Subcutaneous abdominal adipose tissue (tissue), 5 donors: Measurements from ENCODE around the gene TTC28.

ENCODE experiments used
- H3K27ac ChIP-seq: one replicate; pipeline ENCODE4 v1.7.0; 2013; ENCODE audit warnings: low read depth, mild to moderate bottlenecking, inconsistent platforms, low read length, moderate library complexity
- H3K27me3 ChIP-seq, 5 donors: one replicate each; pipeline ENCODE4 v1.7.0; 2013; ENCODE audit warnings: low read length in 5 of 5, inconsistent platforms in 1 of 5; ENCODE audit not compliant: control insufficient read depth in 5 of 5, insufficient read depth in 4 of 5
- H3K36me3 ChIP-seq, 5 donors: one replicate each; pipeline ENCODE4 v1.7.0; 2013; ENCODE audit warnings: low read length in 5 of 5; ENCODE audit not compliant: control insufficient read depth in 5 of 5, insufficient read depth in 5 of 5
- H3K4me1 ChIP-seq, 5 donors: one replicate each; pipeline ENCODE4 v1.7.0; 2013; ENCODE audit warnings: low read length in 5 of 5, mild to moderate bottlenecking in 3 of 5, moderate library complexity in 1 of 5; ENCODE audit not compliant: control insufficient read depth in 5 of 5, insufficient read depth in 5 of 5
- H3K4me3 ChIP-seq, 5 donors: one replicate each; pipeline ENCODE4 v1.7.0; 2013; ENCODE audit warnings: low read length in 5 of 5, low read depth in 1 of 5
- H3K9ac ChIP-seq, 5 donors: one replicate each; pipeline ENCODE4 v1.7.0; 2013; ENCODE audit warnings: low read length in 5 of 5, mild to moderate bottlenecking in 4 of 5, moderate library complexity in 3 of 5
- H3K9me3 ChIP-seq, 5 donors: one replicate each; pipeline ENCODE4 v1.7.0; 2013; ENCODE audit warnings: low read length in 5 of 5; ENCODE audit not compliant: control insufficient read depth in 5 of 5
- donor health status: healthy.
- donor health status: healthy.
- donor health status: healthy.
- donor health status: healthy.
- donor health status: healthy.

Gene TTC28

DNA sequence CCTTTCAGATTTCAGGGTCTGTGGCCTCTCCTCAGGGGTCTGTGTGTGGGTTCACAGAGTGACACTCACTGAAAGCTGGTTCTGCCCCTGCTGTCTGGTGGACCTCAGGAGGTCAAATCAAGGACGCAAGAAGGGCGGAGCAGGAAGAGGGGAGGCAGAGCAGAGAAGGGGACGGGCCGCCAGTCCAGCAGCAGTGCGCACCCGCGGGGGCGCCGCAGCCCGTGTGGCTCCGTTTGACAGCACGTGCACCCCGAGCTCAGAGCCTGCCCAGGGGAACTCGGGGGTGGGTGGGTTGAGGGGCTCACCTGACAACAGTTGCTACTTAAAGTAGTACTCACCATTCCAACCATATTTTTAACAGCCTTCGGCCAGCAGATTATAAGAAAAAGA lies 689.2 kb downstream of the TTC28 start:
- H3K9ac ChIP-seq: no peak overlapping the region
- H3K4me1 ChIP-seq: peaks cover 5 to 24% (median 17%) of the 10 kb centered on the region in 5 donors
- no peaks in the 10 kb centered on the region for H3K9me3 ChIP-seq
- H3K36me3 ChIP-seq: peaks cover 0 to 76% (median 53%) of the 10 kb centered on the region in 5 donors
- no peaks in the 10 kb centered on the region for H3K27me3 ChIP-seq
- H3K4me3 ChIP-seq: peak overlapping the region in 1 of 5 donors; percentile 34
- H3K27ac ChIP-seq: peak overlapping the region; percentile 70

DNA sequence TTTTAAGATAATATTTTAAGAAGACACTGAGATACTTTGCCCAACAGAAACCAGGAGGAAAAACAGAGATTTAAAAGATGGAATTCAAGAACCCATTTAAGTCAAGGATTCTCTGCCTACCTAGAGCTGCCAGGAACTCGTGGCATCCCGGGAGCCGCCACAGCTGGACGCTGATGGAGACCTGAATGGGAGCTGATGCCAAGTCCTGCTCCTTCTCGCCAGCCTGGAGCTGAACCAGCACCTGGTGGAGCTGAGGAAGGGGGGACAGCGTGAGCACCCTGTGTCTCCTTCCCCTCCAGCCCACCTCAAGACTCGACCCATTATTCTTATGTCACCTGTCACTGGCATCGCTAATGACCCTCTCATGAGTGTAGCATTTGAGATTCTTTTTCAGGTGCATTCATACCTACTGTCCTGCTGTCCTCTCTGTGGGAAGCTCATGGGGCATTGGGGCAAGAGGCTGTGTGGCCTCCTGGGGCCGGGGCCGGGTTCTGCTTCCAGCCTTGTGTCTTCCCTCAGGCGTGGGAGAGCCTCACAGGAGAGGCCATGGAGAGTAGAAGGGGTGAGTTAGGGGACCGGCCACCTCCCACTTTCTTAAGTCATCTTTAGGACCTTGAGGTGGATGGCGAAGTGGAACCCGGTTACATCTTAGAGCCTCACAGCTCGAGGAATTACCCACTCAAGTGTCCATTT lies 689.7 kb downstream of the TTC28 start:
- H3K27me3 ChIP-seq: no peaks in the 10 kb centered on the region
- H3K9ac ChIP-seq: no peak overlapping the region
- peaks cover 0 to 76% (median 53%) of the 10 kb centered on the region in 5 donors for H3K36me3 ChIP-seq
- no peaks in the 10 kb centered on the region for H3K9me3 ChIP-seq
- H3K4me3 ChIP-seq: no peak overlapping the region
- H3K27ac ChIP-seq: peak overlapping the region; percentile 70
- peaks cover 5 to 26% (median 17%) of the 10 kb centered on the region in 5 donors for H3K4me1 ChIP-seq

DNA sequence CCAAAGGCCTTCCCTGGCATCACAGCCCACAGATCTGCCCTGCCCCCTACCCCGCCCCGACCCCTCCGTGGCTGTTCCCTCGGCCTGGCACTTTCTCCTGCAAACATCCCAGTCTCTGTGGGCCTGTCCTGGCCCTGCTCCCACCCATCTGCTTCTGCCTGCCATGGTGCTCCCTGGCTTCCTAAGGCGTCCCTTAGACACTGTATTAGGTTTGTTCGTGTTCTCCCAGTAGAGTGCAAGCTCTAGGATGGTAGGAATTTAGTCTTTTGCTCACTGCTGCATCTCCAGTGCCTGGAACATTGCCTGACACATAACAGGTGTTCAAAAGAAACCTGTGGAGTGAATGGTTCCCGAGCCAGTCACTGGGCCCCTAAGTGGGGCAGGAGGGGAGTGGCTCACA lies 690.9 kb downstream of the TTC28 start:
- Histone ChIP-seq H3K9me3 (no peaks in the 10 kb centered on the region), H3K27me3 (no peaks in the 10 kb centered on the region), H3K4me1 (peaks cover 5 to 28% (median 17%) of the 10 kb centered on the region in 5 donors), H3K36me3 (peaks cover 0 to 81% (median 58%) of the 10 kb centered on the region in 5 donors), H3K4me3 (no peak overlapping the region), H3K27ac (no peak overlapping the region), H3K9ac (no peak overlapping the region)

DNA sequence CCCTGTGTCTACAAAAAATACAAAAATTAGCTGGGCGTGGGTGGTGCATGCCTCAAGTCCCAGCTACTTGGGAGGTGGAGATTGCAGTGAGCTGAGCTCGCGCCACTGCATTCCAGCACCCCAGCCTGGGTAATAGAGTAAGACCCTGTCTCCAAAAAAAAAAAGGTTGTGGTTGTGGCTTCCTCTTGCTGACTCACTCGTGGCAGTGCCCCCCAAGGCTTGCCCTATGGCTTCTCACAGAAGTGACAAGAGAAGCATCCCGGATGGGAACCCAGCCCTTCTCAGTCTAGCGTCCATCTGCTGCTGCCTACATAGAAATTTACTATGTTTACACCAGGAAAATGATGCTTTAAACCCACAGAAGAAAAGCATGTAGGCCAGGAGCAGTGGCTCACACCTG lies 692.1 kb downstream of the TTC28 start:
- H3K27me3 ChIP-seq: no peaks in the 10 kb centered on the region
- H3K9me3 ChIP-seq: no peaks in the 10 kb centered on the region
- H3K9ac ChIP-seq: no peak overlapping the region
- H3K27ac ChIP-seq: no peak overlapping the region
- H3K4me3 ChIP-seq: no peak overlapping the region
- H3K4me1 ChIP-seq: peaks cover 5 to 28% (median 17%) of the 10 kb centered on the region in 5 donors
- peaks cover 0 to 82% (median 58%) of the 10 kb centered on the region in 5 donors for H3K36me3 ChIP-seq

DNA sequence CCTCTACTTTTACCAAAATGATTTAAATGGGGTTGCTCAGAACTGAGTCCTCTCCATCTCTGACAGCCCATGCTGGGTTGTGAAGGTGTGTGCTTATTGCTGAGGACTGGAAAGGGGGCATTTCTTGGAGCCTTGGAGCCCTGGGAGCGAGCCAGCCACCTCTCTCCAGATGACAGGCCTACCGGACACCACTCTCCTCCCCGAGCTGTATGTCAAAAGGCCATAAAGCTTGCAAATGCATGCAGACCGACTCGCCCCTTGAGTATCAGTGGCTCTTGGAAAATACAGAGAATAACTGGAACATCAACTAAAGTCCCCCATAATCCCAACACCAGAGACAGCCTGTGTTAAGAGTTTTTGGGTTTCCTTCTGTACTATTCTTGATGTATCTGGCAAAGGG lies 692.7 kb downstream of the TTC28 start:
- Histone ChIP-seq H3K9me3 (no peaks in the 10 kb centered on the region), H3K27me3 (no peaks in the 10 kb centered on the region), H3K27ac (no peak overlapping the region), H3K4me1 (peaks cover 5 to 28% (median 17%) of the 10 kb centered on the region in 5 donors), H3K4me3 (no peak overlapping the region), H3K9ac (no peak overlapping the region), H3K36me3 (peaks cover 0 to 82% (median 58%) of the 10 kb centered on the region in 5 donors)

DNA sequence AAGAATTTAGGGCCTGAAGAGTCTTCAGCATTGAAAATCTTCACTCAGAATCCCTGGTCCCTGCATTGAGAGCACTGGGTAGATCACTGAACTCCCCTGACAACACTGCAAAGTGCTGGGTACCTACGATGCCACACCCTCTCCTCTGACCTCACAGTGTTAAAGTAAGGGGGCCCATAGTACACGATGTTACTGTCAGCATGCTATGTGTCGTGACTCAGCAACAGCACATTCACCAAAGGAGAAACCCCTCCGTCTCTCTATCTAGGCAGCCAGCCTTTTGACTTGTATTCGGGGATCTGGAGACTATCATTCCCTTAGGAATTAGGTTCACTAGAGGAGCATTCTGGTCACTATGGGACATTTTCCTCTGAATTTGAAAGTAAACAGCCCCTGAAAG lies 693.2 kb downstream of the TTC28 start:
- Histone ChIP-seq H3K36me3 (peaks cover 0 to 80% (median 58%) of the 10 kb centered on the region in 5 donors), H3K9me3 (no peaks in the 10 kb centered on the region), H3K4me1 (peaks cover 3 to 23% (median 14%) of the 10 kb centered on the region in 5 donors), H3K4me3 (no peak overlapping the region), H3K9ac (no peak overlapping the region), H3K27me3 (no peaks in the 10 kb centered on the region), H3K27ac (no peak overlapping the region)

DNA sequence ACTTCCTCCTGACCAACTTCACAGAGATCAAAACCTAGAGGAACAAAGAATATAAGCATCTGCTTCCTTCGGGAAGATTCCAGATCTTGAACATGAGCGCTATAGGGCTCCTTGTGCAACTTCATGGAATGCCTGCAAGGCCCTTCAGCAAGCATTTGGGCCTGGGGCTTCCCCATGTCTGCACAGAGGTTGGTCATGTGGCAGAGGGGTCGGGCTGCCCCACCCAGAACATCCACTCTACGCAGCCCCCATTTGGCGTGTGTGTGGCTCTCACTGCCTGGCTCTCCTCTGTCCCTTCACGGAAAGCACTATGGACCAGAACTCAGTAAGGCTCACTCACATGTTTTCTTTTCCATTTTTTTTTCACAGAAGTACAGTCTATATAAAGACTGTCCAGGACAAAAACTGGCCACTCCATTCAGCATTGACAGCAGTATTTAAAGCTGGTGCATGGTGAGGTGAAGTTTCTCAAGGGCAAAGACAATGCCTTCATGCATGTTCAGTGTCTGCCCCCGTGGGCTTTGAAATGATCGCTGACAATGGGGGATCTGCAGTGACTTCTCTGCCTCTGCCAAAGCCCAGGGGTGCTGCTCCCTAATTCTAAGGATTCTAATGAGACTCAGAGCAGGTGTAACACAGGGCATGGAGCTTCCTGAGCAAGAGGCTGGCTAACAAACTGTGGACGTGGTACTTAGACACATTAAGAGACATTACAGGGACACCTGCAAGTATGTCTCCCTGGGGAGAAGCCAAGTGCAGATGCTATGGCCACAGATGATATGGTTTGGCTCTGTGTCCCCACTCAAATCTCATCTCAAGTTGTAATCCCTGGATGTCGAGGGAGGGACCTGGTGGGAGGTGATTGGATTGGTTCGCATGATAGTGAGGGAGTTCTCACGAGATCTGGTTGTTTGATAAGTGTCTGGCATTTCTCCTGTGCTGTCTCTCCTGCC lies 694.0 kb downstream of the TTC28 start:
- no peaks in the 10 kb centered on the region for H3K27me3 ChIP-seq
- peaks cover 0 to 78% (median 60%) of the 10 kb centered on the region in 5 donors for H3K36me3 ChIP-seq
- H3K4me1 ChIP-seq: peaks cover 0 to 15% (median 5%) of the 10 kb centered on the region in 5 donors
- H3K4me3 ChIP-seq: no peak overlapping the region
- H3K9me3 ChIP-seq: no peaks in the 10 kb centered on the region
- H3K27ac ChIP-seq: no peak overlapping the region
- no peak overlapping the region for H3K9ac ChIP-seq

DNA sequence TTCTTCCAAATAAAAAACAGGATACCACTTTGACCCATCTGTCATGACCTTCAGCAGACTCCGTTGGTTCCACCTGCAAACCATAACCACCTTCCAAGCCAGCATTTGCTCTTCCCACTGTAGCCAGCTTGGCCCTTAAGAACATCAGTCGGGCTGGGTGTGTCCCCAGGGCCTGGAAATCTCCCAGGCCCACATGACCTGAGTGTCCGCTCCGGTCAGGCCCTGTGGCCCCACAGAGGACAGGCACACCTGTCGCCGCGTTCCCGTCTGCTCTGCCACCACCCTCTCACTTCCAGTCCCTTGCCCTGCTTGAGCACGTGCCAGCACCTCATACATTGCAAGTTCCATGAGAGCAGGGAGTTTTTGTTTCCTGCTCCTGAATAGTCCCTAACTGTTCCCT lies 694.9 kb downstream of the TTC28 start:
- H3K9ac ChIP-seq: no peak overlapping the region
- H3K36me3 ChIP-seq: peaks cover 0 to 77% (median 61%) of the 10 kb centered on the region in 5 donors
- H3K4me3 ChIP-seq: no peak overlapping the region
- H3K27ac ChIP-seq: no peak overlapping the region
- H3K27me3 ChIP-seq: no peaks in the 10 kb centered on the region
- H3K4me1 ChIP-seq: peaks cover 0 to 10% (median 0%) of the 10 kb centered on the region in 5 donors
- no peaks in the 10 kb centered on the region for H3K9me3 ChIP-seq

DNA sequence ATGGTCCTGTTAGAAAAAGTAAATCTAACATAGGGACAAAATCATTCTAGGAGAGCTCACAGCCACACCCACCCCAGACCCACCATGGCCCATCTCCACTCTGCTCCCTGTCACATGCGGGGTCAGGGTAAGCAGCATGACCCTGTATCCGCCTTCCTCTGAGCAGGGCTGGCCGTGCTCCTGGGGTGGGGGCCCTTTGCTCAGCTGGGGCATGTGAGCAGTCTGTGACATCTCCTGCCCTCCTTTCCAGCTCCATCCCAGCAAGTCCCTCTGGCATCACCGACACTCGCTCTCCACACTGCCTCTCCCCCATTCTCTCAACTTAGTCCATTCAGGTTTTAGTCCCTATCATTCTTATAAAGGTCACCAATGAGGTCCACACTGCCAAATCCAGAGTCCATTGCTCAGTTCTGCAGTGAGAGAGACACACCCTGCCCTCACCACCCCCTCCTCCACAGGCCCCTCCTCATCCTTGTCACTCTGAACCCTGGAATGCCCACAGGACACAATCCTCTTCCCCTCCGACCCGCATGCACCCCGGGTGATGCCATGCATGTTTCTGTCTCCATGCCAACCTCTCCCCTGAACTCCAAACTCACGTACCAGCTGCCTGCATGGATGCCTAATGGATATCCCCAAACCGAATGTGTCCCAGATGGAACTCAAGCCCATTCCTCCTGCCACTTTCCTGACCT lies 695.5 kb downstream of the TTC28 start:
- Histone ChIP-seq H3K36me3 (peaks cover 0 to 75% (median 60%) of the 10 kb centered on the region in 5 donors), H3K9ac (no peak overlapping the region), H3K27ac (no peak overlapping the region), H3K4me1 (peaks cover 0 to 10% (median 0%) of the 10 kb centered on the region in 5 donors), H3K9me3 (no peaks in the 10 kb centered on the region), H3K27me3 (no peaks in the 10 kb centered on the region), H3K4me3 (no peak overlapping the region)
